ENCODE data around the gene OGG1. TPM values are rescaled to one million over a fixed set of nuclear protein-coding genes. Genes with fewer than 3 reads are reported as not detected.

Gene OGG1
- total RNA-seq, 1 donor from 2014 or later, result 38.6 TPM

DNA sequence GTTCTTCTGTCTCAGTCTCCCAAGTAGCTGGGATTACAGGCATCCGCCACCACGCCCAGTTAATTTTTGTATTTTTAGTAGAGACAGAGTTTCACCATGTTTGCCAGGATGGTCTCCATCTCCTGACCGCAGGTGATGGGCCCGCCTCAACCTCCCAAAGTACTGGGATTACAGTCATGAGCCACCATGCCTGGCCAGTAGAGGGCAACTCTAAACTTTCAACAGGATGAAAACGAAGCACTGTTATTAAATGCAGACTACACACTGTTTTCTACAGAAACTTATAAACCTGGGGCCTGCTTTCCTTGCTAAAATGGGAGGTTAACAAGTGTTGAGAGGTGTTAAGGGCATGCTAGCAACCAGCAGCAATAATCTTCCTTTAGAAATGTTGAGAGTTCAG, 50.8 kb downstream of the OGG1 start:
- peaks cover 20% of the 10 kb centered on the region for H3K36me3 Mint-ChIP-seq (ENCODE audit: low read depth)
- H3K4me1 Mint-ChIP-seq, result no peaks in the 10 kb centered on the region
- no peak overlapping the region for H3K27ac Mint-ChIP-seq (ENCODE audit: unreplicated experiment)
- no peak for DNase-seq (ENCODE audit: low read depth, low spot score)
- no peak overlapping the region for H3K4me3 Mint-ChIP-seq
- H3K27me3 Mint-ChIP-seq (ENCODE audit: low read depth), result no peaks in the 10 kb centered on the region
- H3K9me3 Mint-ChIP-seq, result no peaks in the 10 kb centered on the region
- TF ChIP-seq, protein P1, sequence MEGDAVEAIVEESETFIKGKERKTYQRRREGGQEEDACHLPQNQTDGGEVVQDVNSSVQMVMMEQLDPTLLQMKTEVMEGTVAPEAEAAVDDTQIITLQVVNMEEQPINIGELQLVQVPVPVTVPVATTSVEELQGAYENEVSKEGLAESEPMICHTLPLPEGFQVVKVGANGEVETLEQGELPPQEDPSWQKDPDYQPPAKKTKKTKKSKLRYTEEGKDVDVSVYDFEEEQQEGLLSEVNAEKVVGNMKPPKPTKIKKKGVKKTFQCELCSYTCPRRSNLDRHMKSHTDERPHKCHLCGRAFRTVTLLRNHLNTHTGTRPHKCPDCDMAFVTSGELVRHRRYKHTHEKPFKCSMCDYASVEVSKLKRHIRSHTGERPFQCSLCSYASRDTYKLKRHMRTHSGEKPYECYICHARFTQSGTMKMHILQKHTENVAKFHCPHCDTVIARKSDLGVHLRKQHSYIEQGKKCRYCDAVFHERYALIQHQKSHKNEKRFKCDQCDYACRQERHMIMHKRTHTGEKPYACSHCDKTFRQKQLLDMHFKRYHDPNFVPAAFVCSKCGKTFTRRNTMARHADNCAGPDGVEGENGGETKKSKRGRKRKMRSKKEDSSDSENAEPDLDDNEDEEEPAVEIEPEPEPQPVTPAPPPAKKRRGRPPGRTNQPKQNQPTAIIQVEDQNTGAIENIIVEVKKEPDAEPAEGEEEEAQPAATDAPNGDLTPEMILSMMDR (conservative IDR thresholded peaks at IDR 0.05), result peak; percentile 51

DNA sequence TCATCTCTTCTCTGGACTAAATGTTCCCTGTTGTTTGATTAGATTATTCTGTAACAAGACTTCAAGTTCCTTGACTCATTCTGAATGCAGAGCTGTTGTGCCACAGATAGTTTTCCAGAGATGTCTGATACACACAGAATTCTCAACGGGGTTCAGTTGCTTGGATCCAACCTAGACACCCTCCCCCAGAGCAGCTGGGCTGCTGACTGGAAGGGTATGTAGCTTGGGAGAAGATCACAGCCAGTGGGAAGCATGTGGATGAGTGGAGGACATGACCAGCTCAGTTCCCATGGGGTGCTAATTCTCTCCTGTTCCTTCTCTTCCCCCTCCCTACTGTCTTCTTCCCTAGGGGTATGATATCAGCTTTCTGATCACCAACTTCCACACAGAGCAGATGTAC, 53.7 kb downstream of the OGG1 start:
- TF ChIP-seq, protein P1 (conservative IDR thresholded peaks at IDR 0.05), result no peak
- no peak overlapping the region for H3K27ac Mint-ChIP-seq (ENCODE audit: unreplicated experiment)
- H3K4me1 Mint-ChIP-seq, result peaks cover 2% of the 10 kb centered on the region
- H3K4me3 Mint-ChIP-seq, result peak overlapping the region; percentile 24
- DNase-seq (ENCODE audit: low read depth, low spot score), result no peak
- H3K9me3 Mint-ChIP-seq, result no peaks in the 10 kb centered on the region
- peaks cover 17% of the 10 kb centered on the region for H3K36me3 Mint-ChIP-seq (ENCODE audit: low read depth)
- no peaks in the 10 kb centered on the region for H3K27me3 Mint-ChIP-seq (ENCODE audit: low read depth)

DNA sequence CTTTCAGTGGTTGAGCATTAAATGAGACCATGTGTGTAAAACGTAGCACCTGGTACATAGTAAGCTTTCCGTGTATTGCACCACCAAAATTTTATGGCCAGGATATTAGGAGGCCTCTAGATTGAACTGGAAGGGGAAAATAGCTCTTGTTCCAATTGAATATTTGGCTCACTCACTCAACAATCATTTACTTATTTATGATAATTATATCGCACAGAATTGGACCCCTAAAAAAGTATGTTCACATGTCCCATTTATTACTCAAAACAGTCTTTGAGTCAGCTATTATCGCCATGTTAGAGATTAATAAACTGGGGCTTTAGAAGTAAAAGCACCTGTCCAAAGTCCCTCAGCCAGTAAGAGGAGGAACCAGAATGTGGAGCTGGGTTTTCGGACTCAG, 55.2 kb downstream of the OGG1 start:
- H3K9me3 Mint-ChIP-seq, result no peaks in the 10 kb centered on the region
- peaks cover 12% of the 10 kb centered on the region for H3K4me1 Mint-ChIP-seq
- no peak for DNase-seq (ENCODE audit: low read depth, low spot score)
- H3K36me3 Mint-ChIP-seq (ENCODE audit: low read depth), result peaks cover 15% of the 10 kb centered on the region
- TF ChIP-seq, protein P1 (conservative IDR thresholded peaks at IDR 0.05), result no peak
- no peak overlapping the region for H3K4me3 Mint-ChIP-seq
- H3K27ac Mint-ChIP-seq (ENCODE audit: unreplicated experiment), result no peak overlapping the region
- H3K27me3 Mint-ChIP-seq (ENCODE audit: low read depth), result no peaks in the 10 kb centered on the region

DNA sequence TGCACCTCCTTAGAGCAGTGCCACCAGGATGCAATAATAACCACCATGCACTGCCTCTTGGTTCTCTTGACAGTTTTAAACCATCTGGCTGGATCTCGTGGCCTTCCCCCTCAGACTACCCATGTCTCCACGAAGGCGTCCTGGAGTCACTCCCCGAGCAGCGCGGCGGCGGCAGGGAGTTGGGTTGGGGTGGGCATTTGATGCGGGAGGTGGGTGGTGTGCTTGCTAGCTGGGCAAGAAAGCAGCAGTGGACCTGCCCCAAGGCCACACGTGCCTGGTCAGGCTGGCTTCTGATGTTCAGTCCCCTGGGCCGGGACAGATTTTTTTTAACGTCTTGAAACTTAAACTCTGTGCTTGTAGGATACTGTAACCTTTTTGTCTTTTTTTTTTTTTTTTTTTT, 56.4 kb downstream of the OGG1 start:
- H3K27ac Mint-ChIP-seq (ENCODE audit: unreplicated experiment), result no peak overlapping the region
- no peaks in the 10 kb centered on the region for H3K9me3 Mint-ChIP-seq
- peaks cover 15% of the 10 kb centered on the region for H3K36me3 Mint-ChIP-seq (ENCODE audit: low read depth)
- no peak for DNase-seq (ENCODE audit: low read depth, low spot score)
- no peak overlapping the region for H3K4me3 Mint-ChIP-seq
- TF ChIP-seq, protein P1 (conservative IDR thresholded peaks at IDR 0.05), result no peak
- H3K4me1 Mint-ChIP-seq, result peaks cover 21% of the 10 kb centered on the region
- no peaks in the 10 kb centered on the region for H3K27me3 Mint-ChIP-seq (ENCODE audit: low read depth)

Other genes starting within 250 kb of the OGG1 start
- 0.84 and 1.4 TPM in 2 replicates for gene LHFPL4, start 196.1 kb upstream of the OGG1 start, total RNA-seq
- gene MTMR14, start 100.4 kb upstream of the OGG1 start, total RNA-seq, result 25.0 and 29.8 TPM in 2 replicates
- 0.48 and 1.3 TPM in 2 replicates for gene CPNE9, start 46.1 kb upstream of the OGG1 start, total RNA-seq
- gene BRPF1, start 18.2 kb upstream of the OGG1 start, total RNA-seq, result 36.9 and 39.2 TPM in 2 replicates
- gene CAMK1, start 20.0 kb downstream of the OGG1 start, total RNA-seq, result 19.5 and 22.5 TPM in 2 replicates
- 70.0 and 73.2 TPM in 2 replicates for gene TADA3, start 42.5 kb downstream of the OGG1 start, total RNA-seq
- 147 and 156 TPM in 2 replicates for gene ARPC4, start 43.1 kb downstream of the OGG1 start, total RNA-seq
- gene TTLL3, start 60.3 kb downstream of the OGG1 start, total RNA-seq, result 28.3 and 31.0 TPM in 2 replicates
- gene RPUSD3, start 94.1 kb downstream of the OGG1 start, total RNA-seq, result 55.2 and 58.0 TPM in 2 replicates
- gene CIDEC, start 130.3 kb downstream of the OGG1 start, total RNA-seq, result not detected in 2 replicates
- 41.1 TPM in 2 replicates for gene JAGN1, start 140.7 kb downstream of the OGG1 start, total RNA-seq
- 1.4 and 1.7 TPM in 2 replicates for gene IL17RE, start 152.9 kb downstream of the OGG1 start, total RNA-seq
- gene IL17RC, start 167.1 kb downstream of the OGG1 start, total RNA-seq, result 6.0 and 7.3 TPM in 2 replicates
- 16.9 and 18.3 TPM in 2 replicates for gene CRELD1, start 183.9 kb downstream of the OGG1 start, total RNA-seq
- 5.7 and 6.4 TPM in 2 replicates for gene PRRT3, start 202.5 kb downstream of the OGG1 start, total RNA-seq
- 39.8 and 42.6 TPM in 2 replicates for gene EMC3, start 236.9 kb downstream of the OGG1 start, total RNA-seq

Measured in neural crest cell (in vitro differentiated cells).